Epithelial cell of prostate (primary cell): ENCODE results near the gene SLC34A1.

ENCODE experiments used
- DNase-seq: peaks from one replicate; pipeline ENCODE4 v3.0.0-alpha.2; 2011; ENCODE audit warnings: low read depth, low spot score
- H3K27ac ChIP-seq: fragments of 450-650 bp; 2 replicates; pipeline ENCODE4 v1.5.1; 2017; ENCODE audit warnings: mild to moderate bottlenecking

SLC34A1 gene

DNA sequence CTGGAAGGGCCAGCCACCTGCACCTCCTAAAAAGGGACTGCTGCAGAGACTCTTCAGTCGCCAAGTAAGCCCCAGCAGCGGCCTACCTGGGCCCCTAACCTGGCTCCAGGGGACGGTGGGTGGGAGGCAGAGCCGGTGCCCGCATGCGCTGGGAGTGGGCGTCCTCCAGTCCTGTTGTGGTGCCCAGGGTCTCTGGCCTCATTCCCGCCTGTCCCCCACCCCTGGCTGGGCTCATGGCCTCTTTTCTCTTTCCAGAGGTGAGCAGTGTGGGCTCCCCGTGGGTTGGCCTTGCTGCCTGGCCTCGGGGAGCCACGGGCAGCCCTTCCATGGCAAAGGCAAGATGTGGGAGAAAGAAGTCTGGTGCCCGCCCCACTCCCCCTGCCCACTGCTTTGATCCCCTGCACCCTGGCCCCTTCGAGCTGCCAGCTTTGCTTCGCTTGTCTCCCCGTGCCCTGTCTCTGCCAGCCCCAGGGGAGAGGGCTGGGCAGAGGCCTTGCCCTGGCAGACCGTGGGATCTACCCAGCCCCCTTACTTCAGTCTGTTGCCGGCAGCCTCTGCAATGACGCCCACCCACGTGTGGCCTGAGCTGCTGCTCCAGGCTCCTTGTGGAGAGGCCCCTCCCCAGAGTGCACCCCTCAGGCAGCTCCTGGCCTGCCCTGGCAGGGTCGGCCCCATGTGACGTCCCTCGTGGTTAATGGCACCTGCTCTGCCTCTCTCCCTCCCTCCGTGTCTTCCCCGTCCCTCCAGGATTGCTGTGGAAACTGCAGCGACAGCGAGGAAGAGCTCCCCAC, 57.0 kb downstream of the SLC34A1 start:
- no peak for DNase-seq
- no peak overlapping the region for H3K27ac ChIP-seq

DNA sequence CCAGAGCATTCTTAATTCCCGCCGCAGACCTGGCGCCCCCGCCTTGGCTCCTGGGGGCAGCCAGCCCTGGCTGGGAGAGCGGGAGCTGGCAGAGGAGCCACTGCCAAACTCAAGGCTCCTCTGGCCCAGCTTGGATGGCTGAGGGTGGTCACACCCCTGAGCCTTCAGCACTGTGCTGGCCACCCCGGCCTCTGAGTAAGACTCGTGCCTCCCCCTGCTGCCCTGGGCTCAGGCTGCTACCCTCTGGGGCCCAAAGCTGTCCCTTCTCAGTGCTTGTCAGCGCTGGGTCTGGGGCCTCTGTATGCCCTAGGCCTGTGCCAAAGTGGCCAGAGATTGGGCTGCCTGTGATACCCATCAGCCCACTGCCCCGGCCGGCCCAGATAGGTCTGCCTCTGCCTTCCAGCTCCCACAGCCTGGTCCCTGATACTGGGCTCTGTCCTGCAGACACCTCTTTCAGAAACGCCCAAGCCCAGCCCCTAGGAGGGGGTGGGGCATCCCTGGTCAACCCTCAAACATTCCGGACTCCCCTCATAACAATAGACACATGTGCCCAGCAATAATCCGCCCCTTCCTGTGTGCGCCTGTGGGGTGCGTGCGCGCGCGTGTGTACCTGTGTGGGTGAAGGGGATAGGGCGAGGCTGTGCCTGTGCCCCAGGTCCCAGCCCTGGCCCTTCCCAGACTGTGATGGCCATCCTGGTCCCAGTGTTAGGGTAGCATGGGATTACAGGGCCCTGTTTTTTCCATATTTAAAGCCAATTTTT, 58.0 kb downstream of the SLC34A1 start:
- DNase-seq: no peak
- H3K27ac ChIP-seq: no peak overlapping the region

GRCh38 chr5:177443144-177443983, 59.1 kb downstream of the SLC34A1 start:
- no peak for DNase-seq
- no peak overlapping the region for H3K27ac ChIP-seq

- DNase-seq: no peak
- no peak overlapping the region for H3K27ac ChIP-seq
These were observed 60.1 kb downstream of the SLC34A1 start for GRCh38 chr5:177444106-177445051.

DNA sequence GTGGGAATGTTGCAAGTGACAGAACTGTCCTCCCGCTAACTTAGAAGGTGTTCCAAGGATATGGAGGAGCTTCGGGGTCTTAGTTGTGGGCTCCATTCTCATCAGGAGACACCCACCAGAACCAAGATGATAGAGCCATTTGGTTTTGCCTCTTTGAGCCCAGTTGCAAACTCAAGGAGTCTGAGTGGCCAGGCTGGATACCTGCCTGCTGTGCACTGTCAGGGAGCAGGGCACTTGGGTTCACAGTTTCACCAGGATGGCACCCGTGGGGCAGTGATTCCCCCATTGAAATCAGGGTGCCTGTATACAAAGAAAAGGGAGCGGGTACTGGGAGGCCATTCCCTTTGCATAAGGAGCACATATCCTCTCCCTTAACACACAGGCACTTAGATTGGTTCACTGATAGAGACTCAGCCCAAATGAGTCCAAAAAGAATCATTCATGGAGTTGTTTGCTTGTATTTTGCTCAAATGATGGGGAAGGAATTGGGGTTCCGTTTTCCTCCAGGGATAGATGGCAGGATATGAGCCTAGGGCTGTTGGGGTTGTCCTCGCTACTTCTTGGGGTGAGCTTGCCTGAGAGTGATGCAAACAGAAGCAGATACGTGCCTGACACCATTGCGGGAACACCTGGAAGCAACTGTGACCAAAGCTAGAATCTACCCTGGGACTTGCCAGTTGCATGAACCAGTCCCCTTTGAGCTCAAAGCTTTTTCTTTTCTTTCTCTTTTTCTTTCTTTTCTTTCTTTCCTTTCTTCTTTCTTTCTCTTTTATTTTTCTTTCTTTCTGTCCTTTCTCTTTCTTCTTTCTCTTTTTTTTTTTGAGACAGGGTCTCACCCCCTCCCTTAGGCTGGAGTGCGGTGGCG, 61.0 kb downstream of the SLC34A1 start:
- no peak for DNase-seq
- no peak overlapping the region for H3K27ac ChIP-seq

DNA sequence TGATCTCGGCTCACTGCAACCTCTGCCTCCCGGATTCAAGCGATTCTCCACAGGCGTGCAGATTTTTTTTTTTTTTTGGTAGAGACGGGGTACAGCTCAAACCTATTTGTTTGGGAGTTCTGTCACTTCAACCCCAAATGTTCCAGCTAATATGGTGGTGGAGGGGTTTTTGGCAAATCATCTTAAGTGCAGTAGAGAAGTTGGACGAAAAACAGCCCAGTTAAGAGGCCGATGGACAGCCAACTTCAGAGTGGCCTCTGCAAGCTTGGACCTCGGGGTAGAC, 61.6 kb downstream of the SLC34A1 start:
- H3K27ac ChIP-seq: no peak overlapping the region
- no peak for DNase-seq

DNA sequence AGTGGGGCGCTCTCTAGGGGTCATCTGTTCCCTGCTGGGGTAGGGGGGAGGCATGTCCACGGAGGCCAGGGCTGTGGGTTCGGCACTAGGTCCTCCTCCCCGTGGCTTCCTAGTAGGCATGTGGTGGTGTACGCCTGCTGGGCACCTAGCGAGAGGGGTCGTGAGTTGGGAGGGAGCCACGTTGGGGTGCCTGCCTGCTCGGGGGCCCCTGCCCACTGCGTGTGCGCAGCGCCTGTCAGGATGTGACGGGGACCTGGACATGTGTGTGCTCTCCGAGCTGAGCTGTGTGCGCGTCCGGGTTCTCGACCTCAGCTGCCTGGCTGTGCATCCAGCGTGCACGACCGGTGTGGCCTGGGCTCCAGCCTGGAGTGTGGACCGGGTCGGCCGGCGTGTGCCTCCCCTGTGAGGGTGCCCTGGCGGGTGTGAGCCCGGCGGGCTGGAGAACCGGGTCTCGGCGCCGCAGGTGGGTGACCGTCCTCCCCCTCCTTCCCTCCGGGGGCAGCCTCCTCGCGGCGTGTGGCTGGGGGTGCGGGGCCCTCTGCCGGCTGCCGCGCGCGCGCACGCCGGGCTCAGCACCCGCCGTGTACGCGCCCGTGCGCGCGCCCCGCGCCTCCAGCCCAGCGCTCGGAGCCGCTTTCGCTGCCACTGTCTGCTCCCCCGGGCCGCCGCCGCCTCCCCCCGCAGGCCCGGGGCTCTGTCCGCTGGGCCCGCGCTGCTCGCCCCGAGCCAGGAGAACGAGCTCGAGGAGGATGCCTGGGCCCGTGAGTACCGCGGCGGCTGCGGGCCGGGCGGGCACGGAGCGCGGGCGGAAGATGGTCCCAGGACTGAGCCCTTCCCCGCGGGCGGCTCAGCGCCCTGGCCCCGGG, 62.2 kb downstream of the SLC34A1 start, which contains the start of gene PRR7:
Gene PRR7 (plus strand): TSS at position 615 of the 866 bp plus-strand sequence. CDS start 8,254 bp downstream, outside the sequence.
- DNase-seq: no peak
- peak within 1 kb of the TSS; percentile 40 for H3K27ac ChIP-seq

GRCh38 chr5:177447066-177447610, 62.9 kb downstream of the SLC34A1 start:
- DNase-seq: no peak
- peak overlapping the region; percentile 40 for H3K27ac ChIP-seq

DNA sequence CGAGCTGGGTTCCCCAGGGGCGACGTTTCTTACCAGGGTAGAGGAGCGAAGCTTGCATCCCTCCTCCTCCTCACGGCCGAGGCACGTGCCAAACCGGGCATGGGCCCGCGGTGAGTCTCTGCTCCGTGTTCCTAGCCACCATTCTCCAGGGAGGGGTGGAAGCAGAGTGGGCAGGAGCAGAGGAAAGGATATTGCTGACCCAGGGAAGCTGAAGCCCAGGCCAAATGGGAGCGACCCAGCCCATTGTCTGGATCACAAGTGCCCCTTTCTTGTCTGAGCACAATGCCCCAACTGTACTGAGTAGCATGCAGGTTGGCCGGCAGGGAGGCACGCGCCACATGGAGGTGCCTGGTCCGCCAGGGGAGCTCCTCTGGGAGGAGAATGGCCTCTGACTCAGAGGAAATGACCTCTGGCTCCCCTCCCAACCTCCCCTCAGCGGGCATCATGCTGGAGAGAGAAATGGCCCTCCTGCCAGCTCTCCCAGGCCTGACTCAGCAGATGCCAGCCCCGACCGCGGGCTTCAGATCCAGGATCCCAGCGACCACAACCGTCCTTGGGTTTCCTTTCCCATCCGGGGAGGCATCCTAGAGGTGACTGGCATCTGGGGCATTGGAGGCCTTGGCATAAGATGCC, 63.5 kb downstream of the SLC34A1 start:
- peak overlapping the region; percentile 40 for H3K27ac ChIP-seq
- DNase-seq: no peak
